ENCODE data around the gene CLP1.
"Not testable (repeated sequence)": the region's sequence is repeated elsewhere in the genome, so short reads cannot be mapped to it uniquely, and the experiment has no call there.

Gene CLP1

DNA sequence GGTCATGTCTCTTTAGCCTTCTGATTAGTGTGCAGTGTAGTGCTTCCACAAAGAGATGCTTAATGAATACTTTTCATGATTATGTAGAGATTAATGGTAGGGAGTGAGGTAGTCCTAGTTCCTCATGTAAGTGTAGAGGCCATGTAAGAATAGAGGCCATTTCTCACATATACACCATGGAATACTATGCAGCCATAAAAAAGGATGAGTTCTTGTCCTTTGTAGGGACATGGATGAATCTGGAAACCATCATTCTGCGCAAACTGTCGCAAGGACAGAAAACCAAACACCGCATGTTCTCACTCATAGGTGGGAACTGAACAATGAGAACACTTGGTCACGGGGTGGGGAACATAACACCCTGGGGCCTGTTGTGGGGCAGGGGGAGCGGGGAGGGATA, 32.9 kb downstream of the CLP1 start:
- not testable (repeated sequence) for H3K4me3 ChIP-seq (ENCODE audit: low read length); H4K8ac ChIP-seq (ENCODE audit: low read depth, low read length); H3K27me3 ChIP-seq (ENCODE audit: insufficient read depth, low read length, poor library complexity); H3K4me1 ChIP-seq (ENCODE audit: control insufficient read depth, low read depth, low read length); H3K4me2 ChIP-seq (ENCODE audit: low read length); H3K9ac ChIP-seq (ENCODE audit: low read length); H3K79me2 ChIP-seq (ENCODE audit: control insufficient read depth, insufficient read depth, low read length); H3K56ac ChIP-seq (ENCODE audit: low read length); H3K18ac ChIP-seq (ENCODE audit: low read length); H2AK5ac ChIP-seq (ENCODE audit: low read length); H2BK5ac ChIP-seq (ENCODE audit: low read length); H2BK120ac ChIP-seq (ENCODE audit: low read depth, low read length); DNase-seq; H3K27ac ChIP-seq (ENCODE audit: low read depth, low read length); H4K5ac ChIP-seq (ENCODE audit: low read length); H2BK15ac ChIP-seq (replicated peaks; ENCODE audit: low read depth); H3K4ac ChIP-seq (ENCODE audit: low read depth, low read length); H3K23ac ChIP-seq (ENCODE audit: low read length); H3K36me3 ChIP-seq (ENCODE audit: control insufficient read depth, insufficient read depth, low read length); H3K79me1 ChIP-seq (ENCODE audit: low read length)
- no CpG with 5 or more reads among the region's 5 CpGs for WGBS (ENCODE audit: extremely low coverage, insufficient coverage, low lambda C conversion rate)

DNA sequence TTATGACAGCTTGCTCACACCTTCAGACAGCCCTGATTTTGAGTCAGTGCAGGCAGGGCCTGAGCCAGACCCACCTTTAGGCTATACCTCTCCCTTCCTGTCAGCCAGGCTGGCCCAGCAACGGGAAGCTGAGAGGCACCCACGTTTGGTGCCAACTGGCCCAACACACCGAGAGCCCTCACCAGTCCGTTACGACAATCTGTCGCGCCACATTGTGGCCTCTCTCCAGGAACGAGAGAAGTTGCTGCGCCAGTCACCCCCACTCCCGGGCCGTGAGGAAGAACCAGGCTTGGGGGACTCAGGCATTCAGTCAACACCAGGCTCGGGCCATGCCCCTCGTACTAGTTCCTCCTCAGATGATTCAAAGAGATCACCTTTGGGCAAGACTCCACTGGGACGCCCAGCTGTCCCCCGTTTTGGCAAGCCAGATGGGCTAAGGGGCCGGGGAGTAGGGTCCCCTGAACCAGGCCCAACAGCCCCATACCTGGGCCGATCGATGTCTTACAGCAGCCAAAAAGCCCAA, 41.3 kb downstream of the CLP1 start:
- no peak overlapping the region for H3K4ac ChIP-seq (ENCODE audit: low read depth, low read length)
- H3K27ac ChIP-seq (ENCODE audit: low read depth, low read length), result no peak overlapping the region
- no peaks in the 10 kb centered on the region for H3K4me1 ChIP-seq (ENCODE audit: control insufficient read depth, low read depth, low read length)
- no peaks in the 10 kb centered on the region for H3K79me2 ChIP-seq (ENCODE audit: control insufficient read depth, insufficient read depth, low read length)
- DNase-seq, result no peak
- H3K79me1 ChIP-seq (ENCODE audit: low read length), result no peaks in the 10 kb centered on the region
- H3K9ac ChIP-seq (ENCODE audit: low read length), result no peak overlapping the region
- H3K4me2 ChIP-seq (ENCODE audit: low read length), result no peak overlapping the region
- H4K8ac ChIP-seq (ENCODE audit: low read depth, low read length), result no peak overlapping the region
- no peak overlapping the region for H2BK120ac ChIP-seq (ENCODE audit: low read depth, low read length)
- no peak overlapping the region for H3K4me3 ChIP-seq (ENCODE audit: low read length)
- H3K27me3 ChIP-seq (ENCODE audit: insufficient read depth, low read length, poor library complexity), result no peaks in the 10 kb centered on the region
- no peak overlapping the region for H2BK5ac ChIP-seq (ENCODE audit: low read length)
- no peak overlapping the region for H2AK5ac ChIP-seq (ENCODE audit: low read length)
- H4K5ac ChIP-seq (ENCODE audit: low read length), result no peak overlapping the region
- no peak overlapping the region for H2BK15ac ChIP-seq (replicated peaks; ENCODE audit: low read depth)
- no CpG with 5 or more reads among the region's 18 CpGs for WGBS (ENCODE audit: extremely low coverage, insufficient coverage, low lambda C conversion rate)
- peaks cover 19% of the 10 kb centered on the region for H3K36me3 ChIP-seq (ENCODE audit: control insufficient read depth, insufficient read depth, low read length)
- no peak overlapping the region for H3K18ac ChIP-seq (ENCODE audit: low read length)
- no peak overlapping the region for H3K23ac ChIP-seq (ENCODE audit: low read length)
- no peak overlapping the region for H3K56ac ChIP-seq (ENCODE audit: low read length)

DNA sequence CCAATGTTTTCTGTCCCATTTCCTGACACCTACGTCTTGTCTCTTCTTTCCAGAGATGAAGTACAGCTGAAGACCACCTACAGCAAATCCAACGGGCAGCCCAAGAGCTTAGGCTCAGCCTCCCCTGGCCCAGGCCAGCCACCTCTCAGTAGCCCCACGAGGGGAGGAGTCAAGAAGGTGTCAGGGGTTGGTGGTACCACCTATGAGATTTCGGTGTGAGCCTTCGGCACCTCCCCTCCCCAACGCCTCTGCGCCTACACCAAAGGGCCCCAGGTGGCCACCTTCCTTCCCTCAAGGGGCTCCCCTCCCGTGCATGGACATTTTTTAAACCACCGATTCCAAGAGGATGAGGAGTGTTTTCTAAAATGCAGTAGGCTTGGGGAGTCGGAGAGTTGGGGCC, 42.3 kb downstream of the CLP1 start:
- no peak overlapping the region for H3K4me2 ChIP-seq (ENCODE audit: low read length)
- WGBS (ENCODE audit: extremely low coverage, insufficient coverage, low lambda C conversion rate), result no CpG with 5 or more reads among the region's 10 CpGs
- H3K36me3 ChIP-seq (ENCODE audit: control insufficient read depth, insufficient read depth, low read length), result peaks cover 21% of the 10 kb centered on the region
- H3K9ac ChIP-seq (ENCODE audit: low read length), result no peak overlapping the region
- H3K23ac ChIP-seq (ENCODE audit: low read length), result no peak overlapping the region
- no peaks in the 10 kb centered on the region for H3K79me2 ChIP-seq (ENCODE audit: control insufficient read depth, insufficient read depth, low read length)
- no peak overlapping the region for H3K4me3 ChIP-seq (ENCODE audit: low read length)
- no peaks in the 10 kb centered on the region for H3K79me1 ChIP-seq (ENCODE audit: low read length)
- no peaks in the 10 kb centered on the region for H3K27me3 ChIP-seq (ENCODE audit: insufficient read depth, low read length, poor library complexity)
- DNase-seq, result peak; percentile 25
- no peak overlapping the region for H3K4ac ChIP-seq (ENCODE audit: low read depth, low read length)
- no peak overlapping the region for H2AK5ac ChIP-seq (ENCODE audit: low read length)
- H3K18ac ChIP-seq (ENCODE audit: low read length), result no peak overlapping the region
- H3K27ac ChIP-seq (ENCODE audit: low read depth, low read length), result no peak overlapping the region
- no peak overlapping the region for H2BK15ac ChIP-seq (replicated peaks; ENCODE audit: low read depth)
- H2BK120ac ChIP-seq (ENCODE audit: low read depth, low read length), result no peak overlapping the region
- no peaks in the 10 kb centered on the region for H3K4me1 ChIP-seq (ENCODE audit: control insufficient read depth, low read depth, low read length)
- H4K5ac ChIP-seq (ENCODE audit: low read length), result no peak overlapping the region
- H4K8ac ChIP-seq (ENCODE audit: low read depth, low read length), result no peak overlapping the region
- no peak overlapping the region for H3K56ac ChIP-seq (ENCODE audit: low read length)
- no peak overlapping the region for H2BK5ac ChIP-seq (ENCODE audit: low read length)

DNA sequence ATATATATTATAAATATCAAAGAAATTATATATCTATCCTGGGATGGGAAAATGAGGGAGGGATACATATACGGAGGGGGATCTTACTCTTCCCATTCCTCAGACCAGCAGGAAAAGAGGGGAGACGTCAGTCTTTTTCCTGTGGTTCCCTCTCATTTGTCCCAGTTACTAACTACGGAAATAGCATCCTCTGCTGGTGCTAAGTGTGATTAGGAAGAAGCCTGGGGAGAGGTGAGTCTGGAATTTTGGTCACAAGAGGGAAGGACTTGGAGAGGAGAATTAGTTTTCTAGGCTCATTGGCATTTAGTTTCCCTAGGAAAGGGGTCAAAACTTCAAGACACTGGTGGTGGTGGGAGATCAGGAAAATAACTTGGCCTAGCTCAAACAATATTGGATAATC, 42.9 kb downstream of the CLP1 start:
- H2BK120ac ChIP-seq (ENCODE audit: low read depth, low read length), result no peak overlapping the region

DNA sequence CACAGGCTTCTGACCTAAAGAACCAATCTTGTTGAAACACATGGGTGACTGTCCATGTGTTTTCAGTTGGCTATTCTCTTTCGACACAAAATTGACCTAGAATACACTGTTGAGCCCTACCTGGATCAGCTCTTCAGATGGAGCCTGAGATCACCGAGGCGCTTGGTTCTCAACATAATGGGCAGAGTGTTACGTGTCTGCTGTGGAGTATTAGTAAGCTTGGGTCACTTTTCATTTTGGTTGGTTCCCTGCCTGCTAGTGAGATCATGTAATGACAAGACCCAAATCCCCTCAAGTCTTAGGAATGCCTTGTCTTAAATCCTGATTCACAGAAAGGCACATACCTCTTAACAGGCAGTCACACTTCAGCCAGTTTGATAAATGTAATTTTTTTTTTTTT, 45.8 kb downstream of the CLP1 start:
- Histone ChIP-seq H3K23ac (ENCODE audit: low read length) (no peak overlapping the region), H3K36me3 (ENCODE audit: control insufficient read depth, insufficient read depth, low read length) (peaks cover 17% of the 10 kb centered on the region), H3K4me1 (ENCODE audit: control insufficient read depth, low read depth, low read length) (no peaks in the 10 kb centered on the region), H3K79me1 (ENCODE audit: low read length) (no peaks in the 10 kb centered on the region), H3K27ac (ENCODE audit: low read depth, low read length) (no peak overlapping the region), H3K9ac (ENCODE audit: low read length) (no peak overlapping the region), H4K5ac (ENCODE audit: low read length) (no peak overlapping the region), H3K4me3 (ENCODE audit: low read length) (no peak overlapping the region), H2BK15ac (replicated peaks; ENCODE audit: low read depth) (no peak overlapping the region), H2AK5ac (ENCODE audit: low read length) (no peak overlapping the region), H2BK120ac (ENCODE audit: low read depth, low read length) (no peak overlapping the region), H3K18ac (ENCODE audit: low read length) (no peak overlapping the region), H3K4ac (ENCODE audit: low read depth, low read length) (no peak overlapping the region), H2BK5ac (ENCODE audit: low read length) (no peak overlapping the region), H3K56ac (ENCODE audit: low read length) (no peak overlapping the region), H3K27me3 (ENCODE audit: insufficient read depth, low read length, poor library complexity) (no peaks in the 10 kb centered on the region), H3K79me2 (ENCODE audit: control insufficient read depth, insufficient read depth, low read length) (no peaks in the 10 kb centered on the region), H3K4me2 (ENCODE audit: low read length) (no peak overlapping the region), H4K8ac (ENCODE audit: low read depth, low read length) (no peak overlapping the region)
- WGBS (ENCODE audit: extremely low coverage, insufficient coverage, low lambda C conversion rate), result no CpG with 5 or more reads among the region's 4 CpGs
- DNase-seq, result no peak

More for the DNA sequence above, 42.9 kb downstream of the CLP1 start:
- Histone ChIP-seq H3K4me2 (ENCODE audit: low read length) (no peak overlapping the region), H3K23ac (ENCODE audit: low read length) (no peak overlapping the region), H3K79me1 (ENCODE audit: low read length) (no peaks in the 10 kb centered on the region), H3K4ac (ENCODE audit: low read depth, low read length) (no peak overlapping the region), H2BK5ac (ENCODE audit: low read length) (no peak overlapping the region), H3K18ac (ENCODE audit: low read length) (no peak overlapping the region), H4K5ac (ENCODE audit: low read length) (no peak overlapping the region), H3K4me1 (ENCODE audit: control insufficient read depth, low read depth, low read length) (no peaks in the 10 kb centered on the region), H3K27me3 (ENCODE audit: insufficient read depth, low read length, poor library complexity) (no peaks in the 10 kb centered on the region), H3K36me3 (ENCODE audit: control insufficient read depth, insufficient read depth, low read length) (peaks cover 21% of the 10 kb centered on the region), H3K79me2 (ENCODE audit: control insufficient read depth, insufficient read depth, low read length) (no peaks in the 10 kb centered on the region), H4K8ac (ENCODE audit: low read depth, low read length) (no peak overlapping the region), H2BK15ac (replicated peaks; ENCODE audit: low read depth) (no peak overlapping the region), H3K4me3 (ENCODE audit: low read length) (no peak overlapping the region), H3K9ac (ENCODE audit: low read length) (no peak overlapping the region), H2AK5ac (ENCODE audit: low read length) (no peak overlapping the region), H3K56ac (ENCODE audit: low read length) (no peak overlapping the region), H3K27ac (ENCODE audit: low read depth, low read length) (no peak overlapping the region)
- DNase-seq, result peak; percentile 27
- no CpG with 5 or more reads among the region's 3 CpGs for WGBS (ENCODE audit: extremely low coverage, insufficient coverage, low lambda C conversion rate)

DNA sequence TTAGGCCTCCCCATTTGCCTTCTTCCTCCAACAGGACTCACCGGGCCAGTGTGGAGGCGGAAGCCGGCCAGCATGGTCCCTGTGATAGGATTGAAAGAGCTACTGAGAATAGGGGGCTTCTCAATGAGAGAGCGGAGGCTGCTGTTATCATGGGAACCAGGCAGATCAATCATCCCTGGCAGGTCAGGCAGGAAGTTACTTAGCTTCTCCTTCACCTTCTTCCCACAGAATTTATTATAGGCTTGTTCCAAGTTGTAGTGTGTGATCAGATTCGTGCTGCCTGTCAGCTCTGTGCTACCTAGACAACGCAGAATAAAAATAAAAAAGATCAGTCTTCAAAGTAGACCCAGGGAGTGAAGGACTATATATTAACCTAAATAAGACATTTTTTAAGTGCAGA, 47.4 kb downstream of the CLP1 start:
- H3K4me3 ChIP-seq (ENCODE audit: low read length), result no peak overlapping the region
- no peak overlapping the region for H3K18ac ChIP-seq (ENCODE audit: low read length)
- H4K8ac ChIP-seq (ENCODE audit: low read depth, low read length), result no peak overlapping the region
- H3K4me1 ChIP-seq (ENCODE audit: control insufficient read depth, low read depth, low read length), result no peaks in the 10 kb centered on the region
- H2AK5ac ChIP-seq (ENCODE audit: low read length), result no peak overlapping the region
- H3K27ac ChIP-seq (ENCODE audit: low read depth, low read length), result no peak overlapping the region
- no peak for DNase-seq
- H4K5ac ChIP-seq (ENCODE audit: low read length), result no peak overlapping the region
- no peak overlapping the region for H3K56ac ChIP-seq (ENCODE audit: low read length)
- no peak overlapping the region for H3K4me2 ChIP-seq (ENCODE audit: low read length)
- no peak overlapping the region for H3K4ac ChIP-seq (ENCODE audit: low read depth, low read length)
- no CpG with 5 or more reads among the region's 6 CpGs for WGBS (ENCODE audit: extremely low coverage, insufficient coverage, low lambda C conversion rate)
- no peaks in the 10 kb centered on the region for H3K27me3 ChIP-seq (ENCODE audit: insufficient read depth, low read length, poor library complexity)
- H2BK120ac ChIP-seq (ENCODE audit: low read depth, low read length), result no peak overlapping the region
- H3K36me3 ChIP-seq (ENCODE audit: control insufficient read depth, insufficient read depth, low read length), result peaks cover 4% of the 10 kb centered on the region
- no peaks in the 10 kb centered on the region for H3K79me2 ChIP-seq (ENCODE audit: control insufficient read depth, insufficient read depth, low read length)
- H3K79me1 ChIP-seq (ENCODE audit: low read length), result no peaks in the 10 kb centered on the region
- no peak overlapping the region for H3K23ac ChIP-seq (ENCODE audit: low read length)
- H2BK15ac ChIP-seq (replicated peaks; ENCODE audit: low read depth), result no peak overlapping the region
- no peak overlapping the region for H3K9ac ChIP-seq (ENCODE audit: low read length)
- no peak overlapping the region for H2BK5ac ChIP-seq (ENCODE audit: low read length)

Data from mesendoderm (in vitro differentiated cells).